HG03521 (cell line): ENCODE measurements around the gene REEP5.
A peak's percentile ranks its signal among the peaks of the same experiment; 100 is the strongest.
"Not testable (repeated sequence)": the region's sequence is repeated elsewhere in the genome, so short reads cannot be mapped to it uniquely, and the experiment has no call there.

Experiments
- ATAC-seq: cut with Tn5 transposase; IDR thresholded peaks from one replicate; pipeline ENCODE4 v1.9.1; 2021; ENCODE audit warnings: mild to moderate bottlenecking, moderate library complexity; ENCODE audit not compliant: unreplicated experiment

Gene REEP5

GRCh38 chr5:112933651-112934365, 11.8 kb upstream of the REEP5 start:
- ATAC-seq = no peak

GRCh38 chr5:112933105-112933504, 11.1 kb upstream of the REEP5 start:
- no peak for ATAC-seq

GRCh38 chr5:112931473-112931872, 9.4 kb upstream of the REEP5 start:
- no peak for ATAC-seq

- peak; percentile 35 for ATAC-seq
Observed at GRCh38 chr5:112930082-112930344, 8.0 kb upstream of the REEP5 start.

- ATAC-seq = peak; percentile 43
Observed at GRCh38 chr5:112929336-112930081, 7.5 kb upstream of the REEP5 start.

GRCh38 chr5:112923988-112924387, 2.0 kb upstream of the REEP5 start:
- no peak for ATAC-seq

- ATAC-seq = peak; percentile 30
Observed at GRCh38 chr5:112923148-112923917, 1.3 kb upstream of the REEP5 start.

GRCh38 chr5:112921026-112921832, 798 bp downstream of the REEP5 start:
- peak; percentile 28 for ATAC-seq

- ATAC-seq = no peak
Observed at GRCh38 chr5:112919972-112920371, 2.1 kb downstream of the REEP5 start.

GRCh38 chr5:112918679-112919078, 3.3 kb downstream of the REEP5 start:
- ATAC-seq = no peak

GRCh38 chr5:112918136-112918535, 3.9 kb downstream of the REEP5 start:
- no peak for ATAC-seq

- no peak for ATAC-seq
Observed at GRCh38 chr5:112917453-112917995, 4.5 kb downstream of the REEP5 start.

- ATAC-seq = peak; percentile 45
Observed at GRCh38 chr5:112915831-112916230, 6.2 kb downstream of the REEP5 start.

- ATAC-seq = no peak
Observed at GRCh38 chr5:112914584-112914983, 7.4 kb downstream of the REEP5 start.

- ATAC-seq = no peak
Observed at GRCh38 chr5:112910529-112910928, 11.5 kb downstream of the REEP5 start.

- ATAC-seq = no peak
Observed at GRCh38 chr5:112908854-112909253, 13.2 kb downstream of the REEP5 start.

- ATAC-seq = no peak
Observed at GRCh38 chr5:112907166-112907631, 14.8 kb downstream of the REEP5 start.

- no peak for ATAC-seq
Observed at GRCh38 chr5:112906637-112907036, 15.4 kb downstream of the REEP5 start.

GRCh38 chr5:112904996-112905395, 17.0 kb downstream of the REEP5 start:
- ATAC-seq = not testable (repeated sequence)

- ATAC-seq = no peak
Observed at GRCh38 chr5:112902561-112902960, 19.5 kb downstream of the REEP5 start.

GRCh38 chr5:112895682-112896081, 26.3 kb downstream of the REEP5 start:
- no peak for ATAC-seq
